CD4-positive, CD25-positive, alpha-beta regulatory T cell (primary cell): ENCODE measurements around the gene FHIT. TPM values are rescaled to one million over a fixed set of nuclear protein-coding genes. Genes with fewer than 3 reads are reported as not detected.

ENCODE experiments used
- ATAC-seq, 2 donors: fragments of 150-1000 bp; cut with Tn5 transposase; one replicate each; pipeline ENCODE4 v1.10.0; 2021; ENCODE audit warnings: low read depth in 2 of 2, moderate number of reproducible peaks in 2 of 2, moderate library complexity in 1 of 2
- DNase-seq, 3 donors: peaks; one replicate each; pipeline versions ENCODE4 v3.0.0 to v3.0.0-alpha.2; 2012 to 2022; ENCODE audit warnings: mixed read lengths in 1 of 3
- H3K27ac ChIP-seq: one replicate; pipeline ENCODE4 v1.7.0; 2013; ENCODE audit warnings: mild to moderate bottlenecking, low read length; ENCODE audit not compliant: insufficient read depth, poor library complexity, severe bottlenecking
- H3K27me3 ChIP-seq: one replicate; pipeline ENCODE4 v1.7.0; 2013; ENCODE audit warnings: low read length; ENCODE audit not compliant: control insufficient read depth, insufficient read depth
- H3K36me3 ChIP-seq: one replicate; pipeline ENCODE4 v1.7.0; 2013; ENCODE audit warnings: mild to moderate bottlenecking, low read length, moderate library complexity; ENCODE audit not compliant: control insufficient read depth, insufficient read depth
- H3K4me1 ChIP-seq: 2 replicates; pipeline ENCODE4 v1.7.0; 2013; ENCODE audit warnings: mild to moderate bottlenecking, low read length; ENCODE audit not compliant: insufficient read depth, control insufficient read depth, poor library complexity, severe bottlenecking
- H3K4me3 ChIP-seq: one replicate; pipeline ENCODE4 v1.7.0; 2013; ENCODE audit warnings: low read depth, mild to moderate bottlenecking, low read length, moderate library complexity
- H3K9me3 ChIP-seq, 2 experiments: 1 replicate in 1 of 2; 2 replicates in 1 of 2; pipeline ENCODE4 v1.7.0; 2013; ENCODE audit warnings: low read length in 2 of 2, mild to moderate bottlenecking in 1 of 2, moderate library complexity in 1 of 2; ENCODE audit not compliant: control insufficient read depth in 2 of 2
- H3K27ac Mint-ChIP-seq, 3 donors: one replicate each; pipeline ENCODE4 v1.8.0; 2020 to 2022; ENCODE audit warnings: mild to moderate bottlenecking in 3 of 3, mixed read lengths in 3 of 3, moderate library complexity in 2 of 3
- H3K27me3 Mint-ChIP-seq: one replicate; pipeline ENCODE4 v1.8.0; 2022; ENCODE audit warnings: mild to moderate bottlenecking, mixed read lengths
- H3K36me3 Mint-ChIP-seq: one replicate; pipeline ENCODE4 v1.8.0; 2020; ENCODE audit warnings: mixed read lengths
- H3K4me1 Mint-ChIP-seq, 4 donors: one replicate each; pipeline ENCODE4 v1.8.0; 2020 to 2022; ENCODE audit warnings: mixed read lengths in 4 of 4, mild to moderate bottlenecking in 1 of 4
- H3K4me3 Mint-ChIP-seq, 4 donors: one replicate each; pipeline ENCODE4 v1.8.0; 2020 to 2022; ENCODE audit warnings: mild to moderate bottlenecking in 4 of 4, mixed read lengths in 4 of 4, moderate library complexity in 3 of 4
- H3K9me3 Mint-ChIP-seq, 7 donors: one replicate each; pipeline ENCODE4 v1.8.0; 2020 to 2022; ENCODE audit warnings: mixed read lengths in 7 of 7, mild to moderate bottlenecking in 3 of 7, moderate library complexity in 2 of 7
- polyA plus RNA-seq, 4 donors: library from polyadenylated mRNA; unstranded; fragments of 300-500 nt; fragmentation: Illumina TruSeq; gene quantifications; one replicate each; pipeline ENCODE4 v1.2.3, GENCODE V29; 2021
- total RNA-seq: library from RNA; stranded (reverse); gene quantifications from one replicate; pipeline ENCODE4 v1.2.3, GENCODE V29; 2022

FHIT gene
- total and polyA plus RNA-seq, 5 donors from 2014 or later, result 7.8 to 120 (median 14.4) TPM

DNA sequence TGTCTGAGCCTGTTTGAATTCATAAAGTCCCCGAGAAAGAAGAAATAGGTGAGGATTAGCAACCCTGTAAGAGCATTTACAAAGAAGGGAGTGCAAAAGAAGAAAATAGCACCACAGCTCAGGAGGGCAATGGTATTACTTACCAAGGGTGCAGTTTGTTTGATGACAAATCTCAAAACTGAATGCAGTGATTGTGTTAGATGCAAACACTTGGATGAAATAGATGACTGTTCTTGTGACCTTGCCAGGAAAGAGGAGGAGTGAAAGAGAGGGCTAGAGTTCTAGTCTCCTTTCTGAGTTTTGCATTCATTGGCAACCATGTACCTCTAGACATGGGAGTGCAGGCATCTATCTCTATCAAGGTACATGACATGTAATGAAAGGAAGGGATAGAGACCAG lies 1170.6 kb downstream of the FHIT start:
- Mint-ChIP-seq H3K4me1 (peaks cover 19 to 59% (median 34%) of the 10 kb centered on the region in 4 donors), H3K27ac (peak overlapping the region; percentile 55 to 95 (median 81))
- DNase-seq, result peak in 1 of 3 donors; percentile 73

GRCh38 chr3:60079076-60079475 lies 1172.2 kb downstream of the FHIT start:
- H3K4me1 Mint-ChIP-seq, result peaks cover 19 to 71% (median 43%) of the 10 kb centered on the region in 4 donors
- Histone ChIP-seq H3K9me3 (peaks cover 3 to 4% of the 10 kb centered on the region in 2 experiments), H3K27me3 (no peaks in the 10 kb centered on the region), H3K4me1 (peaks cover 59% of the 10 kb centered on the region), H3K36me3 (no peaks in the 10 kb centered on the region), H3K4me3 (peak overlapping the region; percentile 73), H3K27ac (peak overlapping the region; percentile 58)
- peaks cover 0 to 4% (median 3%) of the 10 kb centered on the region in 7 donors for H3K9me3 Mint-ChIP-seq
- ATAC-seq, result peak; percentile 58 to 63
- peak overlapping the region; percentile 72 to 88 (median 83) for H3K4me3 Mint-ChIP-seq
- peak overlapping the region; percentile 81 to 97 (median 83) for H3K27ac Mint-ChIP-seq
- peak in 2 of 3 donors; percentile 56 to 76 for DNase-seq
- H3K36me3 Mint-ChIP-seq, result no peaks in the 10 kb centered on the region
- no peaks in the 10 kb centered on the region for H3K27me3 Mint-ChIP-seq

More for the DNA sequence above, 1170.6 kb downstream of the FHIT start:
- Mint-ChIP-seq H3K36me3 (no peaks in the 10 kb centered on the region), H3K27me3 (no peaks in the 10 kb centered on the region), H3K9me3 (peaks cover 0 to 7% (median 3%) of the 10 kb centered on the region in 7 donors), H3K4me3 (peak overlapping the region; percentile 72 to 88 (median 83))
- Histone ChIP-seq H3K27me3 (no peaks in the 10 kb centered on the region), H3K4me3 (peak overlapping the region; percentile 73), H3K4me1 (peaks cover 46% of the 10 kb centered on the region), H3K27ac (peak overlapping the region; percentile 63), H3K9me3 (peaks cover 3 to 4% of the 10 kb centered on the region in 2 experiments), H3K36me3 (no peaks in the 10 kb centered on the region)
- ATAC-seq, result peak; percentile 46 to 52

DNA sequence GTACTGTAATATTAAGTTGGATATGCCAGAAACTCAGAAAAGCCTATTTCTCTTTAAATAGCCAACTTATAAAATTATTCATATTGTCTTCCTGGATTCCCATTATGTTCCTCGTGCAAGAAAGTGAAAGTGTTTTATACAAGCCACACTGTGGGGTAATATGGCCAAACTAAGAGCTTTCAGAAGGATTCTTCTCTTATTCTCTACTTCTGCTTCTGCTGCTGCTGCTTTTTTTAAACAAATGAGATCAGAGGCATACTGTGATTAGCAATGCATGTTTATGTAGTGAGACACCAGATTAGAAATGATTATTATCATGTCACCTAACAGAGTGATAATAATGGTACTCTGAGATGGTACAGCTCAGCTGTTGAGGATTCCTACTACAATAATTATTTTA lies 1174.9 kb downstream of the FHIT start:
- ATAC-seq, result no peak
- peaks cover 3 to 4% of the 10 kb centered on the region in 2 experiments for H3K9me3 ChIP-seq
- H3K4me1 Mint-ChIP-seq, result peaks cover 18 to 60% (median 38%) of the 10 kb centered on the region in 4 donors
- no peaks in the 10 kb centered on the region for H3K27me3 ChIP-seq
- H3K9me3 Mint-ChIP-seq, result peaks cover 0 to 5% (median 0%) of the 10 kb centered on the region in 7 donors
- H3K27ac ChIP-seq, result peak overlapping the region; percentile 28
- H3K36me3 ChIP-seq, result no peaks in the 10 kb centered on the region
- H3K4me3 ChIP-seq, result peak overlapping the region; percentile 78
- DNase-seq, result no peak
- peaks cover 6% of the 10 kb centered on the region for H3K36me3 Mint-ChIP-seq
- peaks cover 56% of the 10 kb centered on the region for H3K4me1 ChIP-seq
- peak overlapping the region in 3 of 4 donors; percentile 29 to 61 (median 55) for H3K4me3 Mint-ChIP-seq
- no peaks in the 10 kb centered on the region for H3K27me3 Mint-ChIP-seq
- H3K27ac Mint-ChIP-seq, result peak overlapping the region in 2 of 3 donors; percentile 61 to 87

DNA sequence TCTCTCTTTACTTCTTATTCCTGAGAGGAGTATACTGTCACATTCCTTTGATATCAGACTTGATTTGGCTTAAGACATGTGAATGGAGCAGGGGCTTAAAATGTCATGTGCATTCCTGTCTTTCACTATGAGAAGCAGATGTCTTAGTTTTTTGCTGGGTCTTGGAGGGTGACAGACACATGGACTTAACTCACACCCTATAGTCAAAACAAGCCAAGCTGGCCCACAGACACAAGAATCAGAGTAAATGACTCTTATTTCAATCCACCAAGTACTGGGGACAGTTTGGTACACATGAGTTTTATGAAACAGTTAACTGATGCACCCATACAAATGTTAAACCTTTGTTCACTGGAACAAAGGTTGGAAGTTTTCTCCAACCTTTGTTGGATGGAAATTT lies 1177.3 kb downstream of the FHIT start:
- ATAC-seq (no peak), DNase-seq (no peak)
- Histone ChIP-seq H3K4me1 (peaks cover 35% of the 10 kb centered on the region), H3K36me3 (no peaks in the 10 kb centered on the region), H3K27ac (no peak overlapping the region), H3K4me3 (peak overlapping the region; percentile 78), H3K9me3 (peaks cover 3 to 4% of the 10 kb centered on the region in 2 experiments), H3K27me3 (no peaks in the 10 kb centered on the region)
- Mint-ChIP-seq H3K9me3 (peaks cover 0 to 5% (median 3%) of the 10 kb centered on the region in 7 donors), H3K27ac (peak overlapping the region; percentile 83 to 87 (median 85)), H3K27me3 (no peaks in the 10 kb centered on the region), H3K4me1 (peaks cover 10 to 45% (median 24%) of the 10 kb centered on the region in 4 donors), H3K4me3 (peak overlapping the region in 2 of 4 donors; percentile 47 to 68), H3K36me3 (peaks cover 10% of the 10 kb centered on the region)

DNA sequence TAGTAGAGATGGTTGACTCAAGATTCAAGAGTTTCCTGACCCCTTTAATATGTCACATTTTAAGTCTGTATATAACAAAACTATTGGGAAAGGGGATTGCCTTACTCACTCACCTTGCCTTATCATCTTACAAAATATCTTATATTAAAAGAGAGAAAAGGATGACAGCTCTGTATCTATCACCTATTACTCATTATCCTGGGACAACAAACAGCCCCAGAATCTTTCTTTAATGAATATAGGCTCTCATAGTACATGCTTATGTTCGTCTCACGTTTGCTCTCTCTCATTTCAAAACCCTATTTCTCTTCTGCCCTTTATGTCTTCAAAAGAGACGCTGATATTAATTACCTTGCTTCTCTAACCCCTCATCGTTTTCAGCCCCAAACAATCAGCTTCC lies 1178.0 kb downstream of the FHIT start:
- peak overlapping the region; percentile 36 to 87 (median 83) for H3K27ac Mint-ChIP-seq
- peak overlapping the region in 3 of 4 donors; percentile 47 to 66 (median 51) for H3K4me3 Mint-ChIP-seq
- peak overlapping the region; percentile 78 for H3K4me3 ChIP-seq

GRCh38 chr3:60070366-60070765 lies 1180.9 kb downstream of the FHIT start:
- no peaks in the 10 kb centered on the region for H3K9me3 ChIP-seq
- H3K27ac Mint-ChIP-seq, result no peak overlapping the region
- H3K4me3 Mint-ChIP-seq, result peak overlapping the region in 1 of 4 donors; percentile 28
- H3K27ac ChIP-seq, result no peak overlapping the region
- peak overlapping the region; percentile 1 for H3K4me3 ChIP-seq
- no peaks in the 10 kb centered on the region for H3K27me3 Mint-ChIP-seq
- DNase-seq (no peak), ATAC-seq (no peak)
- H3K9me3 Mint-ChIP-seq, result peaks cover 0 to 4% (median 3%) of the 10 kb centered on the region in 7 donors
- H3K27me3 ChIP-seq, result no peaks in the 10 kb centered on the region
- no peaks in the 10 kb centered on the region for H3K36me3 ChIP-seq
- peaks cover 9 to 49% (median 28%) of the 10 kb centered on the region in 4 donors for H3K4me1 Mint-ChIP-seq
- H3K4me1 ChIP-seq, result peaks cover 30% of the 10 kb centered on the region
- H3K36me3 Mint-ChIP-seq, result peaks cover 10% of the 10 kb centered on the region

More for the DNA sequence above, 1178.0 kb downstream of the FHIT start:
- no peak for DNase-seq
- Mint-ChIP-seq H3K36me3 (peaks cover 10% of the 10 kb centered on the region), H3K9me3 (peaks cover 0 to 4% (median 3%) of the 10 kb centered on the region in 7 donors), H3K4me1 (peaks cover 10 to 38% (median 24%) of the 10 kb centered on the region in 4 donors), H3K27me3 (no peaks in the 10 kb centered on the region)
- peaks cover 32% of the 10 kb centered on the region for H3K4me1 ChIP-seq
- H3K36me3 ChIP-seq, result no peaks in the 10 kb centered on the region
- peaks cover under 1 to 2% of the 10 kb centered on the region in 2 experiments for H3K9me3 ChIP-seq
- ATAC-seq, result no peak
- H3K27me3 ChIP-seq, result no peaks in the 10 kb centered on the region
- H3K27ac ChIP-seq, result no peak overlapping the region

GRCh38 chr3:60065227-60065868 lies 1185.9 kb downstream of the FHIT start:
- Histone ChIP-seq H3K27me3 (no peaks in the 10 kb centered on the region), H3K36me3 (no peaks in the 10 kb centered on the region), H3K4me1 (peaks cover 32% of the 10 kb centered on the region), H3K27ac (peak overlapping the region; percentile 52), H3K9me3 (no peaks in the 10 kb centered on the region), H3K4me3 (peak overlapping the region; percentile 33)
- no peak for DNase-seq
- H3K4me3 Mint-ChIP-seq, result peak overlapping the region in 2 of 4 donors; percentile 47 to 58
- ATAC-seq, result peak; percentile 46 to 53
- peak overlapping the region; percentile 88 to 89 (median 88) for H3K27ac Mint-ChIP-seq
- H3K9me3 Mint-ChIP-seq, result peaks cover 0 to 4% (median 0%) of the 10 kb centered on the region in 7 donors
- no peaks in the 10 kb centered on the region for H3K36me3 Mint-ChIP-seq
- peaks cover 20 to 68% (median 42%) of the 10 kb centered on the region in 4 donors for H3K4me1 Mint-ChIP-seq
- H3K27me3 Mint-ChIP-seq, result no peaks in the 10 kb centered on the region
